ENCODE data around the gene NTSR2.

DNA sequence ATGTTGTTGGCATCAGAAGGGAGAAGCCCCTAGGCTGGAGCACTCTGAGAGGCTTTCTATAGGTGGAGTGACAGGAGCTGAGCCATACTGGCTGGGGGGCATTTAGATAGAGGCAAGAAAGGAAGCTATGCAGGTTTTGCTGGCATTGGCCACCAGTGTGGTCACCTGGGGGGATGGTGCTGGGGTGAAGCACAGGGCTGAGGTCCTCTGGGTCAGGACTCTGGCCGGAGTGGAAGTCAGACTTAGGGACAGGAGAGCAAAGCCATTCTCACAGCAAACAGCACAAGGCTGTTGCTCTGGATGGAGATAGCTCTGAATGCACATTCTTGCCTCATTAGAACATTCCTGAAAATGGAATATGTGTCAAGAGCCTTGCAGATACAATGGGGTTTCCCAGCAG, 47.4 kb downstream of the NTSR2 start:
- TF ChIP-seq HOXB5 (CRISPR knock-in tag; IDR thresholded peaks at IDR 0.05), result no peak
- TF ChIP-seq CTCF (IDR thresholded peaks at IDR 0.05), result no peak
- TF ChIP-seq POLR2AphosphoS2 (conservative IDR thresholded peaks at IDR 0.05; ENCODE audit: low read length), result no peak
- no peak for TF ChIP-seq SREBF2 (IDR thresholded peaks at IDR 0.05)
- no peak for TF ChIP-seq MAX (IDR thresholded peaks at IDR 0.05)
- TF ChIP-seq RCOR1 (IDR thresholded peaks at IDR 0.05; ENCODE audit: low read depth, low read length), result no peak
- TF ChIP-seq, protein P1, sequence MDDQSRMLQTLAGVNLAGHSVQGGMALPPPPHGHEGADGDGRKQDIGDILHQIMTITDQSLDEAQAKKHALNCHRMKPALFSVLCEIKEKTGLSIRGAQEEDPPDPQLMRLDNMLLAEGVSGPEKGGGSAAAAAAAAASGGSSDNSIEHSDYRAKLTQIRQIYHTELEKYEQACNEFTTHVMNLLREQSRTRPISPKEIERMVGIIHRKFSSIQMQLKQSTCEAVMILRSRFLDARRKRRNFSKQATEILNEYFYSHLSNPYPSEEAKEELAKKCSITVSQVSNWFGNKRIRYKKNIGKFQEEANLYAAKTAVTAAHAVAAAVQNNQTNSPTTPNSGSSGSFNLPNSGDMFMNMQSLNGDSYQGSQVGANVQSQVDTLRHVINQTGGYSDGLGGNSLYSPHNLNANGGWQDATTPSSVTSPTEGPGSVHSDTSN (IDR thresholded peaks at IDR 0.05), result no peak
- TF ChIP-seq POLR2A (IDR thresholded peaks at IDR 0.05; ENCODE audit: low read length), result no peak
- no peak for TF ChIP-seq ZFP36 (IDR thresholded peaks at IDR 0.05; ENCODE audit: borderline replicate concordance, partially characterized antibody)
- TF ChIP-seq, protein P2, sequence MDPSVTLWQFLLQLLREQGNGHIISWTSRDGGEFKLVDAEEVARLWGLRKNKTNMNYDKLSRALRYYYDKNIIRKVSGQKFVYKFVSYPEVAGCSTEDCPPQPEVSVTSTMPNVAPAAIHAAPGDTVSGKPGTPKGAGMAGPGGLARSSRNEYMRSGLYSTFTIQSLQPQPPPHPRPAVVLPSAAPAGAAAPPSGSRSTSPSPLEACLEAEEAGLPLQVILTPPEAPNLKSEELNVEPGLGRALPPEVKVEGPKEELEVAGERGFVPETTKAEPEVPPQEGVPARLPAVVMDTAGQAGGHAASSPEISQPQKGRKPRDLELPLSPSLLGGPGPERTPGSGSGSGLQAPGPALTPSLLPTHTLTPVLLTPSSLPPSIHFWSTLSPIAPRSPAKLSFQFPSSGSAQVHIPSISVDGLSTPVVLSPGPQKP (IDR thresholded peaks at IDR 0.05; ENCODE audit: low read depth, low read length), result no peak
- no peak for TF ChIP-seq CHD2 (IDR thresholded peaks at IDR 0.05; ENCODE audit: low read length, partially characterized antibody)

Data from A549 (cell line).